WTC11 (cell line): ENCODE measurements around the gene VIM. TPM values are rescaled to one million over a fixed set of nuclear protein-coding genes. Genes with fewer than 3 reads are reported as not detected.

ENCODE experiments used
- ATAC-seq: fragments of 200-7000 bp; cut with Tn5 transposase; 2 replicates; pipeline ENCODE4 v1.10.0; 2021; ENCODE audit warnings: mild to moderate bottlenecking, moderate library complexity
- CTCF ChIA-PET: fragments of 300-600 bp; sonication (Branson Sonifier 250); formaldehyde crosslinking; loops from one replicate; lab custom pipeline; 2021; ENCODE audit warnings: antibody characterized with exemption; lab: Charles Lee
- POLR2A ChIA-PET: fragments of 350-600 bp; sonication (Branson Sonifier 250); formaldehyde crosslinking; loops from one replicate; lab custom pipeline; 2021; ENCODE audit warnings: antibody characterized with exemption; lab: Charles Lee
- DNase-seq: peaks from one replicate; pipeline ENCODE4 v3.0.0; 2021; ENCODE audit warnings: low spot score
- H3K27ac Mint-ChIP-seq: 2 replicates; pipeline ENCODE4 v1.8.0; 2021; ENCODE audit warnings: mixed read lengths
- H3K27me3 Mint-ChIP-seq: 2 replicates; pipeline ENCODE4 v1.8.0; 2021; ENCODE audit warnings: low read depth, mild to moderate bottlenecking, moderate library complexity, mixed read lengths
- H3K36me3 Mint-ChIP-seq: 2 replicates; pipeline ENCODE4 v1.8.0; 2021; ENCODE audit warnings: mixed read lengths
- H3K4me1 Mint-ChIP-seq: 2 replicates; pipeline ENCODE4 v1.8.0; 2022; ENCODE audit warnings: mixed read lengths
- H3K4me3 Mint-ChIP-seq: 2 replicates; pipeline ENCODE4 v1.8.0; 2021; ENCODE audit warnings: mild to moderate bottlenecking, moderate library complexity, mixed read lengths
- H3K9me3 Mint-ChIP-seq: 2 replicates; pipeline ENCODE4 v1.8.0; 2021; ENCODE audit warnings: mixed read lengths
- ARID4B ChIP-seq: sonication (generic); formaldehyde crosslinking; IDR thresholded peaks from 2 replicates; pipeline ENCODE4 v1.8.0; 2023; ENCODE audit warnings: missing genetic modification reagents, mild to moderate bottlenecking, borderline replicate concordance
- ATF1 ChIP-seq: sonication (generic); formaldehyde crosslinking; IDR thresholded peaks from 2 replicates; pipeline ENCODE4 v1.8.1; 2023; ENCODE audit warnings: mild to moderate bottlenecking, moderate library complexity, missing genetic modification reagents
- CDX4 ChIP-seq: fragments of 250-450 bp; sonication (Bioruptor Pico); IDR thresholded peaks from 2 replicates; pipeline ENCODE4 v1.9.0; 2021; ENCODE audit warnings: moderate library complexity, mild to moderate bottlenecking, inconsistent platforms, borderline replicate concordance
- CREB1 ChIP-seq: sonication (generic); formaldehyde crosslinking; IDR thresholded peaks from 2 replicates; pipeline ENCODE4 v1.8.0; 2023; ENCODE audit warnings: mild to moderate bottlenecking, missing genetic modification reagents
- ETV6 ChIP-seq: sonication (generic); formaldehyde crosslinking; IDR thresholded peaks from 2 replicates; pipeline ENCODE4 v1.8.1; 2022; ENCODE audit warnings: mild to moderate bottlenecking, missing genetic modification reagents
- FOXK1 ChIP-seq: sonication (generic); formaldehyde crosslinking; IDR thresholded peaks from 2 replicates; pipeline ENCODE4 v1.8.0; 2022; ENCODE audit warnings: mild to moderate bottlenecking, moderate library complexity, missing genetic modification reagents
- FOXP4 ChIP-seq: sonication (generic); formaldehyde crosslinking; IDR thresholded peaks from 2 replicates; pipeline ENCODE4 v1.8.0; 2022; ENCODE audit warnings: mild to moderate bottlenecking, missing genetic modification reagents
- HMGA2 ChIP-seq: fragments of 250-450 bp; sonication (Bioruptor Pico); IDR thresholded peaks from 2 replicates; pipeline ENCODE4 v1.4.0; 2021; ENCODE audit warnings: mild to moderate bottlenecking, moderate library complexity
- IRF2 ChIP-seq: sonication (generic); formaldehyde crosslinking; IDR thresholded peaks from 2 replicates; pipeline ENCODE4 v1.8.0; 2022; ENCODE audit warnings: low read depth, missing genetic modification reagents, borderline replicate concordance
- ZNF219 ChIP-seq: sonication (generic); formaldehyde crosslinking; IDR thresholded peaks from 2 replicates; pipeline ENCODE4 v1.8.0; 2023; ENCODE audit warnings: missing genetic modification reagents, mild to moderate bottlenecking, borderline replicate concordance
- ZNF232 ChIP-seq: sonication (generic); formaldehyde crosslinking; IDR thresholded peaks from 2 replicates; pipeline ENCODE4 v1.8.0; 2022; ENCODE audit warnings: mild to moderate bottlenecking, missing genetic modification reagents
- ZNF263 ChIP-seq: sonication (generic); formaldehyde crosslinking; IDR thresholded peaks from 2 replicates; pipeline ENCODE4 v1.8.1; 2022; ENCODE audit warnings: low read depth, mild to moderate bottlenecking, moderate library complexity, missing genetic modification reagents
- ZNF396 ChIP-seq: fragments of 250-450 bp; sonication (Bioruptor Pico); IDR thresholded peaks from 2 replicates; pipeline ENCODE4 v1.8.0; 2021; ENCODE audit warnings: mild to moderate bottlenecking, moderate library complexity, borderline replicate concordance
- ZNF671 ChIP-seq: fragments of 250-450 bp; sonication (Bioruptor Pico); IDR thresholded peaks from 2 replicates; pipeline ENCODE4 v1.8.0; 2021; ENCODE audit warnings: mild to moderate bottlenecking
- total RNA-seq: library from RNA; stranded (reverse); gene quantifications from 3 replicates; pipeline ENCODE4 v1.2.3, GENCODE V29; 2021
- TF ChIP-seq, protein P1 (sequence below): sonication (generic); formaldehyde crosslinking; conservative IDR thresholded peaks from 2 replicates; pipeline ENCODE4 v1.8.1; 2023; ENCODE audit warnings: mild to moderate bottlenecking, low read depth, missing genetic modification reagents, moderate library complexity

Gene VIM
- total RNA-seq, 1 experiment from 2014 or later, result 74.1 TPM

DNA sequence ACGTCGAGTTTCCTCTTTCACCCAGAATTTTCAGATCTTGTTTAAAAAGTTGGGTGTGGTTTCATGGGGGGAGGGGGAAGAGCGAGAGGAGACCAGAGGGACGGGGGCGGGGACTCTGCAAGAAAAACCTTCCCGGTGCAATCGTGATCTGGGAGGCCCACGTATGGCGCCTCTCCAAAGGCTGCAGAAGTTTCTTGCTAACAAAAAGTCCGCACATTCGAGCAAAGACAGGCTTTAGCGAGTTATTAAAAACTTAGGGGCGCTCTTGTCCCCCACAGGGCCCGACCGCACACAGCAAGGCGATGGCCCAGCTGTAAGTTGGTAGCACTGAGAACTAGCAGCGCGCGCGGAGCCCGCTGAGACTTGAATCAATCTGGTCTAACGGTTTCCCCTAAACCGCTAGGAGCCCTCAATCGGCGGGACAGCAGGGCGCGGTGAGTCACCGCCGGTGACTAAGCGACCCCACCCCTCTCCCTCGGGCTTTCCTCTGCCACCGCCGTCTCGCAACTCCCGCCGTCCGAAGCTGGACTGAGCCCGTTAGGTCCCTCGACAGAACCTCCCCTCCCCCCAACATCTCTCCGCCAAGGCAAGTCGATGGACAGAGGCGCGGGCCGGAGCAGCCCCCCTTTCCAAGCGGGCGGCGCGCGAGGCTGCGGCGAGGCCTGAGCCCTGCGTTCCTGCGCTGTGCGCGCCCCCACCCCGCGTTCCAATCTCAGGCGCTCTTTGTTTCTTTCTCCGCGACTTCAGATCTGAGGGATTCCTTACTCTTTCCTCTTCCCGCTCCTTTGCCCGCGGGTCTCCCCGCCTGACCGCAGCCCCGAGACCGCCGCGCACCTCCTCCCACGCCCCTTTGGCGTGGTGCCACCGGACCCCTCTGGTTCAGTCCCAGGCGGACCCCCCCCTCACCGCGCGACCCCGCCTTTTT lies at the start of gene VIM (continued):
- no peak for TF ChIP-seq CDX4 (CRISPR knock-in tag)

DNA sequence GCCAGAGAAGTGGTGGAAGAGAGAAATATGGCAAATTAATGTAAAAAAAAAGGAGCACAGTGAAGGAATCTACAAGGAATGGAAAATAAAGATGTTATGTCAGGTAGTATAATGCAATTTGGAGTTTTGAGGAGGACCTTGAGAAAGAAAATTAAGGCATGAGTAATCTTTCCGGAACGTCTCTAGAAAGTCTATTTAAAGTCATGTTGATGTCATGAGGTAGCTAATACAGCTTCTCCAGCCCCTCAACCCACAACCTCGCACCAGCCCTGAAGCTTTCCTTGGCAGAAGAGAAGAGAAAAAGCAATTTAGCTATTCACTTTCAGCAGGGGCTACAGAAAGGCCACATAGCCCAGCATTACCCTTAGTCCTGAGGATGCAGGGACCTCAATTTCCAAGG lies 49.0 kb upstream of the VIM start:
- no peaks in the 10 kb centered on the region for H3K27me3 Mint-ChIP-seq
- POLR2A ChIA-PET, result no interaction called here
- no peaks in the 10 kb centered on the region for H3K9me3 Mint-ChIP-seq
- TF ChIP-seq IRF2 (CRISPR knock-in tag) (no peak), HMGA2 (no peak), ETV6 (no peak), ZNF263 (CRISPR knock-in tag) (no peak), ARID4B (CRISPR knock-in tag) (no peak), ATF1 (CRISPR knock-in tag) (no peak), ZNF396 (CRISPR knock-in tag) (no peak), ZNF232 (CRISPR knock-in tag) (no peak), FOXK1 (CRISPR knock-in tag) (no peak), ZNF219 (CRISPR knock-in tag) (no peak), ZNF671 (CRISPR knock-in tag) (no peak), FOXP4 (CRISPR knock-in tag) (no peak), CREB1 (CRISPR knock-in tag) (no peak)
- TF ChIP-seq, protein P1, sequence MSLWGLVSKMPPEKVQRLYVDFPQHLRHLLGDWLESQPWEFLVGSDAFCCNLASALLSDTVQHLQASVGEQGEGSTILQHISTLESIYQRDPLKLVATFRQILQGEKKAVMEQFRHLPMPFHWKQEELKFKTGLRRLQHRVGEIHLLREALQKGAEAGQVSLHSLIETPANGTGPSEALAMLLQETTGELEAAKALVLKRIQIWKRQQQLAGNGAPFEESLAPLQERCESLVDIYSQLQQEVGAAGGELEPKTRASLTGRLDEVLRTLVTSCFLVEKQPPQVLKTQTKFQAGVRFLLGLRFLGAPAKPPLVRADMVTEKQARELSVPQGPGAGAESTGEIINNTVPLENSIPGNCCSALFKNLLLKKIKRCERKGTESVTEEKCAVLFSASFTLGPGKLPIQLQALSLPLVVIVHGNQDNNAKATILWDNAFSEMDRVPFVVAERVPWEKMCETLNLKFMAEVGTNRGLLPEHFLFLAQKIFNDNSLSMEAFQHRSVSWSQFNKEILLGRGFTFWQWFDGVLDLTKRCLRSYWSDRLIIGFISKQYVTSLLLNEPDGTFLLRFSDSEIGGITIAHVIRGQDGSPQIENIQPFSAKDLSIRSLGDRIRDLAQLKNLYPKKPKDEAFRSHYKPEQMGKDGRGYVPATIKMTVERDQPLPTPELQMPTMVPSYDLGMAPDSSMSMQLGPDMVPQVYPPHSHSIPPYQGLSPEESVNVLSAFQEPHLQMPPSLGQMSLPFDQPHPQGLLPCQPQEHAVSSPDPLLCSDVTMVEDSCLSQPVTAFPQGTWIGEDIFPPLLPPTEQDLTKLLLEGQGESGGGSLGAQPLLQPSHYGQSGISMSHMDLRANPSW, result no peak
- DNase-seq (no peak), ATAC-seq (no peak)
- H3K4me3 Mint-ChIP-seq, result no peak overlapping the region
- H3K4me1 Mint-ChIP-seq, result peaks cover 21% of the 10 kb centered on the region
- H3K36me3 Mint-ChIP-seq, result no peaks in the 10 kb centered on the region
- CTCF ChIA-PET, result interaction anchor here (0.6 to 1.2 kb wide), 5 partner anchors 22 to 230 kb away, joined by 3 to 6 read pairs (median 3); no protein-coding TSS in a partner anchor
- no peak overlapping the region for H3K27ac Mint-ChIP-seq
